H1 (cell line): ENCODE measurements around the gene TSHR. TPM values are rescaled to one million over a fixed set of nuclear protein-coding genes. Genes with fewer than 3 reads are reported as not detected.

Experiments used
- CTCF ChIA-PET: fragments of 300-600 bp; sonication (Branson Sonifier 250); formaldehyde crosslinking; loops from one replicate; lab custom pipeline; 2021; ENCODE audit not compliant: partially characterized antibody; lab: Charles Lee
- POLR2A ChIA-PET: fragments of 300-600 bp; sonication (Branson Sonifier 250); formaldehyde crosslinking; loops from one replicate; lab custom pipeline; 2021; ENCODE audit warnings: inconsistent platforms; ENCODE audit not compliant: partially characterized antibody; lab: Charles Lee
- DNase-seq, 2 experiments: peaks; one replicate each; pipeline versions ENCODE4 v3.0.0 to v3.0.0-alpha.2; 2010 to 2022; ENCODE audit warnings: low spot score in 2 of 2, low read depth in 1 of 2, mixed read lengths in 1 of 2
- FAIRE-seq: peaks from 2 replicates; lab custom pipeline; 2011; peaks lifted over from hg19 to GRCh38; lab: Jason Lieb, UNC
- H2AFZ ChIP-seq: 2 replicates; pipeline ENCODE4 v1.8.1; 2012; ENCODE audit warnings: low read length, inconsistent platforms
- H2AK5ac ChIP-seq: 2 replicates; pipeline ENCODE4 v1.6.1; 2013; ENCODE audit warnings: low read depth, low read length
- H2BK120ac ChIP-seq: replicated peaks from 2 replicates; pipeline ENCODE3; 2013; ENCODE audit warnings: low read depth, low read length, inconsistent platforms
- H2BK12ac ChIP-seq: 2 replicates; pipeline ENCODE4 v1.6.1; 2013; ENCODE audit warnings: low read depth, low read length
- H2BK15ac ChIP-seq: 2 replicates; pipeline ENCODE4 v1.6.1; 2013; ENCODE audit warnings: low read length
- H2BK20ac ChIP-seq: 2 replicates; pipeline ENCODE4 v1.6.1; 2013; ENCODE audit warnings: low read length
- H2BK5ac ChIP-seq: 2 replicates; pipeline ENCODE4 v1.6.1; 2013; ENCODE audit warnings: low read depth, low read length
- H3K14ac ChIP-seq: 2 replicates; pipeline ENCODE4 v1.6.1; 2013; ENCODE audit warnings: inconsistent platforms; ENCODE audit not compliant: insufficient read length
- H3K18ac ChIP-seq: 2 replicates; pipeline ENCODE4 v1.6.1; 2013; ENCODE audit warnings: low read length; ENCODE audit errors: extremely low read depth
- H3K23ac ChIP-seq: 2 replicates; pipeline ENCODE4 v1.6.1; 2013; ENCODE audit warnings: inconsistent platforms; ENCODE audit not compliant: insufficient read length
- H3K23me2 ChIP-seq: 2 replicates; pipeline ENCODE4 v1.6.1; 2013; ENCODE audit warnings: low read depth, low read length
- H3K27ac ChIP-seq: 2 replicates; pipeline ENCODE4 v1.6.1; 2011; ENCODE audit warnings: low read depth, low read length, inconsistent platforms
- H3K27me3 ChIP-seq, 4 experiments: replicated peaks in 1 of 4; 1 replicate in 1 of 4; 2 replicates in 3 of 4; pipeline versions ENCODE4 v1.6.1 to v1.8.1; 2011 to 2013; ENCODE audit warnings: low read length in 3 of 4, mild to moderate bottlenecking in 3 of 4, inconsistent platforms in 2 of 4, mixed read lengths in 2 of 4, moderate library complexity in 1 of 4; ENCODE audit not compliant: control insufficient read depth in 3 of 4, insufficient read depth in 3 of 4; ENCODE audit errors: extremely low read depth in 1 of 4
- H3K36me3 ChIP-seq, 4 experiments: 2 replicates each; pipeline versions ENCODE4 v1.6.1 to v1.8.1; 2011 to 2013; ENCODE audit warnings: mild to moderate bottlenecking in 4 of 4, low read length in 3 of 4, moderate library complexity in 2 of 4, control low read depth in 1 of 4, inconsistent platforms in 1 of 4; ENCODE audit not compliant: insufficient read depth in 4 of 4, control insufficient read depth in 2 of 4
- H3K4ac ChIP-seq: replicated peaks from 2 replicates; pipeline ENCODE3; 2013; ENCODE audit warnings: low read length, low read depth, mixed read lengths, inconsistent platforms; ENCODE audit not compliant: insufficient read length
- H3K4me1 ChIP-seq, 4 experiments: replicated peaks in 1 of 4; 1 replicate in 1 of 4; 2 replicates in 3 of 4; pipeline versions ENCODE4 v1.6.1 to v1.8.1; 2011 to 2013; ENCODE audit warnings: low read length in 3 of 4, inconsistent platforms in 2 of 4, mixed read lengths in 1 of 4; ENCODE audit not compliant: insufficient read depth in 4 of 4, control insufficient read depth in 3 of 4
- H3K4me2 ChIP-seq, 2 experiments: 2 replicates each; pipeline versions ENCODE4 v1.6.1 to v1.8.1; 2011 to 2013; ENCODE audit warnings: low read depth in 2 of 2, low read length in 2 of 2, control low read depth in 1 of 2, inconsistent platforms in 1 of 2, mild to moderate bottlenecking in 1 of 2; ENCODE audit not compliant: insufficient read depth in 1 of 2
- H3K4me3 ChIP-seq, 4 experiments: fragments of 200-600, 300-600 bp in 1 of 4; sonication (generic), shearing (Covaris generic), sonication (Bioruptor Twin) in 1 of 4; 2 replicates each; pipeline versions ENCODE4 v1.5.1 to v1.8.1; 2011 to 2016; ENCODE audit warnings: low read length in 4 of 4, low read depth in 3 of 4, control low read depth in 2 of 4, inconsistent platforms in 2 of 4, mild to moderate bottlenecking in 2 of 4, mixed read lengths in 1 of 4, moderate library complexity in 1 of 4; ENCODE audit not compliant: insufficient read depth in 2 of 4; ENCODE audit errors: extremely low read depth in 1 of 4
- H3K56ac ChIP-seq: replicated peaks from 2 replicates; pipeline ENCODE3; 2013; ENCODE audit warnings: low read depth, mild to moderate bottlenecking, mixed read lengths, low read length, inconsistent platforms; ENCODE audit not compliant: insufficient read length
- H3K79me1 ChIP-seq: 2 replicates; pipeline ENCODE4 v1.6.1; 2013; ENCODE audit warnings: low read depth, low read length, control low read depth
- H3K79me2 ChIP-seq, 2 experiments: 2 replicates each; pipeline versions ENCODE4 v1.6.1 to v1.8.1; 2012 to 2013; ENCODE audit warnings: low read length in 2 of 2, mild to moderate bottlenecking in 2 of 2, inconsistent platforms in 1 of 2; ENCODE audit not compliant: insufficient read depth in 2 of 2, control insufficient read depth in 1 of 2
- H3K9ac ChIP-seq, 4 experiments: replicated peaks in 1 of 4; 1 replicate in 1 of 4; 2 replicates in 3 of 4; pipeline versions ENCODE4 v1.6.1 to v1.8.1; 2011 to 2013; ENCODE audit warnings: low read depth in 3 of 4, low read length in 3 of 4, control low read depth in 2 of 4, mild to moderate bottlenecking in 2 of 4, moderate library complexity in 2 of 4, inconsistent platforms in 1 of 4; ENCODE audit errors: extremely low read depth in 1 of 4
- H3K9me3 ChIP-seq, 2 experiments: 2 replicates each; pipeline versions ENCODE4 v1.6.1 to v1.8.1; 2012 to 2013; ENCODE audit warnings: mild to moderate bottlenecking in 2 of 2, moderate library complexity in 2 of 2, control low read depth in 1 of 2, inconsistent platforms in 1 of 2, low read depth in 1 of 2, low read length in 1 of 2, mixed read lengths in 1 of 2; ENCODE audit not compliant: insufficient read depth in 2 of 2
- H4K20me1 ChIP-seq, 2 experiments: replicated peaks in 1 of 2; 2 replicates each; pipeline versions ENCODE3 to v1.8.1; 2011 to 2013; ENCODE audit warnings: inconsistent platforms in 2 of 2, low read length in 2 of 2, mild to moderate bottlenecking in 1 of 2; ENCODE audit not compliant: insufficient read depth in 2 of 2, control insufficient read depth in 1 of 2
- H4K5ac ChIP-seq: 2 replicates; pipeline ENCODE4 v1.6.1; 2013; ENCODE audit warnings: low read length, low read depth, mixed read lengths, inconsistent platforms; ENCODE audit not compliant: insufficient read length
- H4K8ac ChIP-seq: 2 replicates; pipeline ENCODE4 v1.8.0; 2013; ENCODE audit warnings: mild to moderate bottlenecking, moderate library complexity, low read length, inconsistent platforms; ENCODE audit not compliant: insufficient read depth; ENCODE audit errors: extremely low read depth
- H4K91ac ChIP-seq: replicated peaks from 2 replicates; pipeline ENCODE3; 2013; ENCODE audit warnings: low read length, mixed read lengths, inconsistent platforms; ENCODE audit not compliant: insufficient read length
- BACH1 ChIP-seq: IDR thresholded peaks from 2 replicates; pipeline ENCODE4 v1.6.1; 2012; ENCODE audit warnings: low read length, improper control_type of control experiment
- CEBPB ChIP-seq: IDR thresholded peaks from 2 replicates; pipeline ENCODE4 v1.6.1; 2012; ENCODE audit warnings: low read depth, low read length
- CHD1 ChIP-seq: IDR thresholded peaks from 2 replicates; pipeline ENCODE4 v1.6.1; 2012; ENCODE audit warnings: low read depth, low read length, improper control_type of control experiment
- EZH2 ChIP-seq: fragments of 200-600 bp; sonication (generic); IDR thresholded peaks from 2 replicates; pipeline ENCODE4 v1.7.1; 2012; ENCODE audit warnings: low read depth, mild to moderate bottlenecking, moderate library complexity, low read length, inconsistent platforms; ENCODE audit not compliant: severe bottlenecking
- FOSL1 ChIP-seq: IDR thresholded peaks from 2 replicates; pipeline ENCODE4 v1.6.1; 2011; ENCODE audit warnings: mild to moderate bottlenecking, low read depth, low read length, moderate library complexity; ENCODE audit not compliant: insufficient read depth
- GABPA ChIP-seq: IDR thresholded peaks from 2 replicates; pipeline ENCODE4 v1.6.1; 2011; ENCODE audit warnings: mild to moderate bottlenecking, low read length, moderate library complexity, borderline replicate concordance; ENCODE audit not compliant: insufficient read depth
- KDM1A ChIP-seq: fragments of 200-600, 300-600 bp; sonication (generic); IDR thresholded peaks from 2 replicates; pipeline ENCODE4 v1.7.1; 2016; ENCODE audit warnings: mild to moderate bottlenecking, low read length, borderline replicate concordance
- KDM4A ChIP-seq: IDR thresholded peaks from one replicate; pipeline ENCODE4 v1.7.1; 2012; ENCODE audit warnings: low read depth, mild to moderate bottlenecking, moderate library complexity, low read length, inconsistent platforms; ENCODE audit not compliant: severe bottlenecking
- KDM5A ChIP-seq: fragments of 200-600 bp; IDR thresholded peaks from 2 replicates; pipeline ENCODE4 v1.7.1; 2012; ENCODE audit warnings: mild to moderate bottlenecking, low read length, inconsistent platforms, mixed read lengths
- SAP30 ChIP-seq: fragments of 300-600 bp; sonication (generic); IDR thresholded peaks from 2 replicates; pipeline ENCODE4 v1.7.1; 2012; ENCODE audit warnings: low read length, moderate library complexity, mild to moderate bottlenecking, inconsistent platforms; ENCODE audit not compliant: insufficient read depth, insufficient replicate concordance
- SIRT6 ChIP-seq: IDR thresholded peaks from one replicate; pipeline ENCODE4 v1.7.1; 2012; ENCODE audit warnings: low read length, inconsistent platforms
- SIX5 ChIP-seq: IDR thresholded peaks from 2 replicates; pipeline ENCODE4 v1.6.1; 2011; ENCODE audit warnings: mild to moderate bottlenecking, low read depth, low read length
- SP2 ChIP-seq: IDR thresholded peaks from 2 replicates; pipeline ENCODE4 v1.6.1; 2012; ENCODE audit warnings: mild to moderate bottlenecking, low read length, inconsistent platforms
- TBP ChIP-seq: IDR thresholded peaks from 2 replicates; pipeline ENCODE4 v1.6.1; 2011; ENCODE audit warnings: low read depth, low read length, improper control_type of control experiment
- WGBS, 2 experiments: shearing (Covaris generic) in 1 of 2; methylation state at CpG; one replicate each; pipeline versions ENCODE4 v1.1.6 to v1.1.7; 2013 to 2015; ENCODE audit warnings: low lambda C conversion rate in 2 of 2, mixed read lengths in 2 of 2, inconsistent platforms in 1 of 2, low coverage in 1 of 2, missing lambda C conversion rate in 1 of 2; ENCODE audit not compliant: insufficient replicate concordance in 2 of 2, insufficient coverage in 1 of 2, insufficient read length in 1 of 2; ENCODE audit errors: extremely low coverage in 1 of 2, missing lambda C conversion rate in 1 of 2; 5-methylcytosine and 5-hydroxymethylcytosine counted together
- polyA plus RNA-seq, 7 experiments: library from polyadenylated mRNA; depleted of rRNA in 3 of 7; stranded (reverse) in 5 of 7; unstranded in 2 of 7; fragments of >200 nt in 5 of 7; fragments of 200-250 nt in 2 of 7; gene quantifications; 1 replicate in 5 of 7; 2 replicates in 1 of 7; 4 replicates in 1 of 7; pipeline versions ENCODE4 v1.2.1 to v1.2.3, GENCODE V29; 2011 to 2013; ENCODE audit warnings: missing spikeins in 2 of 7, mixed read lengths in 2 of 7
- total RNA-seq: library from RNA; stranded (reverse); fragmentation: NEBNext Ultra II Directional; extraction: Animal tissue kit (Norgen Biotek cat#: 25700); gene quantifications from 2 replicates; pipeline ENCODE4 v1.2.1, GENCODE V29; 2021

The TSHR gene
- total and polyA plus RNA-seq, 2 of the 8 experiments (the other 6 are each of a cell fraction or from before 2014, with no cell fraction given) = 0.27 TPM; not detected in 1

GRCh38 chr14:81120501-81120900 is 165.1 kb downstream of the TSHR start:
- no peak overlapping the region for H3K27ac ChIP-seq
- no peak overlapping the region for H3K9ac ChIP-seq
- 84% methylated on average over 2 of the region's 2 CpGs; no CpG with 5 or more reads in 1 of the 2 experiments for WGBS, 2 experiments
- no peaks in the 10 kb centered on the region for H3K27me3 ChIP-seq
- no peak for FAIRE-seq
- H2BK120ac ChIP-seq = no peak overlapping the region
- CTCF ChIA-PET = interaction anchor here (0.6 kb wide), 1 partner anchor 13 kb away, joined by 3 read pairs; no protein-coding TSS in a partner anchor
- no peak for TF ChIP-seq FOSL1
- TF ChIP-seq GABPA = no peak
- no peak for TF ChIP-seq KDM5A
- no peak for TF ChIP-seq SIRT6
- no peak for TF ChIP-seq CHD1
- no peak for TF ChIP-seq BACH1
- no peak for TF ChIP-seq EZH2
- no peak for TF ChIP-seq SP2
- TF ChIP-seq TBP = no peak
- no peak for TF ChIP-seq SAP30
- no peak for TF ChIP-seq KDM4A
- no peak for TF ChIP-seq KDM1A
- no peak for TF ChIP-seq SIX5
- no peak for TF ChIP-seq CEBPB
- no peak overlapping the region for H3K4ac ChIP-seq
- H2AK5ac ChIP-seq = no peak overlapping the region
- no peak overlapping the region for H4K5ac ChIP-seq
- no peak overlapping the region for H2BK5ac ChIP-seq
- no peak overlapping the region for H3K56ac ChIP-seq
- H2BK15ac ChIP-seq = no peak overlapping the region
- H2AFZ ChIP-seq = no peak overlapping the region
- no peak for DNase-seq
- H3K9me3 ChIP-seq = no peaks in the 10 kb centered on the region
- H3K4me2 ChIP-seq = no peak overlapping the region
- H3K36me3 ChIP-seq = no peaks in the 10 kb centered on the region
- H2BK20ac ChIP-seq = no peak overlapping the region
- H3K79me2 ChIP-seq = no peaks in the 10 kb centered on the region
- H4K20me1 ChIP-seq = no peaks in the 10 kb centered on the region
- H4K91ac ChIP-seq = no peak overlapping the region
- no peak overlapping the region for H4K8ac ChIP-seq
- no peak overlapping the region for H3K23ac ChIP-seq
- no peak overlapping the region for H2BK12ac ChIP-seq
- no peaks in the 10 kb centered on the region for H3K23me2 ChIP-seq
- no peak overlapping the region for H3K4me3 ChIP-seq
- H3K4me1 ChIP-seq = no peaks in the 10 kb centered on the region
- POLR2A ChIA-PET = no interaction called here
- H3K14ac ChIP-seq = no peak overlapping the region
- no peak overlapping the region for H3K18ac ChIP-seq
- H3K79me1 ChIP-seq = no peaks in the 10 kb centered on the region
